GM21825 (cell line): ENCODE results near the gene PCSK6.
"Not testable (repeated sequence)": the region's sequence is repeated elsewhere in the genome, so short reads cannot be mapped to it uniquely, and the experiment has no call there.

Experiments used
- ATAC-seq: cut with Tn5 transposase; IDR thresholded peaks from one replicate; pipeline ENCODE4 v1.9.1; 2021; ENCODE audit warnings: mild to moderate bottlenecking, moderate library complexity; ENCODE audit not compliant: unreplicated experiment

PCSK6 gene

DNA sequence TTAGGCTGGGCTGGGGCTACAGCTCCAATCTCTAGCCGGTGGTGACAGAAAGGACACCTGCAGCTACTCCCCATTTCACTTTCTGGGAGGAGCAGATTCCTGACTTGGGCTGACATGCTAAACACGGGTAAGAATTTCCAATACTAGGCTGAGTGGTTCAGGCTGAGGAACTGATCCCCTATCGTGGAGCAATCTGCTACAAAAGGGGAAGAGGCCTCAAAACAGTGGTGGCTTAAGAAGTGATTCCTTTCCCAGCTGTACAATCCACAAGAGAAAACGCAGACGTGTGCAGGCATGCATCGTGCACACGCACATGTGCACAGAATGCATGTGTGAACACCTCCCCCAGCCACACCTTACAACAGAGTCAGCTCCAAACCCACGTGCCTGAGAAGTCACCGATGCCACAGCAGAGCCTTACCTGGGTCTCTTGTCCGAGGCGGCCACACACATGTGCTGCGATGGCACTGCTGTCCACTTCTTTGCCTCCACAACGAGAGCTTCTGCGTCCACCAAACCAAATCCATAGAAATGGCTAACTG, 107.8 kb downstream of the PCSK6 start:
- ATAC-seq = no peak

DNA sequence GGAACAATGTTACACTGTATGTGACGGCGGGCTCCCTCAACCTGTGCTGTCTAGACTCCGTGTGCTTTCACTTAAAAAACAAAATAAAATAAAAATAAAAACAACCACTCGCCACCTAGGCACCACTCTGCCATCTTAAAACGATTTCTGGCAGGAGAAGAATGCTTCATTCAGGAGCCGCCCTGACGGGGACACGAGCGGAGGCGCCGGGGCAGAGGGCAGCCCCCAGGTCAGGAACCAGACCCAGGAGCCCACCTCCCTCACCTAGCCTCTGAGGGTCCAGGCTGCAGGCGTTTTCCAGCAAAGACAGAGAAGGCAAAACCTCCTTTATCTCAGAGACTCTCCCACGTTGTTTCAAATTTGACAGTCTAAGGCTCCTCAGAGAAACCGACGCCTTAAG, 109.4 kb downstream of the PCSK6 start:
- ATAC-seq = no peak

DNA sequence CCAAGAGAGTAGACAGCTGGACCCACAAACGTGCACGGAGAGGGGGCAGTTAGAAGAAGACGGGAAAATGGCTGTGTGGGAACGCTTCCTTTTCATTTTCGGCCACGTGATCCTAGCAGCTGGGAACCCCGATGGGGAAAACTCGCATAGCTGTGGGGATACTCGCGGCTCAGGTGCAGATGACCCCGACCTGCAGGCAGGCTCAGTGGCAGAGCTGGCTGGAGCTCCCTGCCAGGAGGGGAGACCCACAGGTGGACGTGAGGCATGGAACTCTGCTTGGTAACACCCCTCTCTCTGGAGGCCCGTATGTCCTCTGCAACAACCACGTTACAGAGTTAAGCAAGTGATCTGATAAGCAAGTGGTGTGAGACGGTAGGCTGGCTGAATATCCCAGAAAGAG, 109.9 kb downstream of the PCSK6 start:
- no peak for ATAC-seq

DNA sequence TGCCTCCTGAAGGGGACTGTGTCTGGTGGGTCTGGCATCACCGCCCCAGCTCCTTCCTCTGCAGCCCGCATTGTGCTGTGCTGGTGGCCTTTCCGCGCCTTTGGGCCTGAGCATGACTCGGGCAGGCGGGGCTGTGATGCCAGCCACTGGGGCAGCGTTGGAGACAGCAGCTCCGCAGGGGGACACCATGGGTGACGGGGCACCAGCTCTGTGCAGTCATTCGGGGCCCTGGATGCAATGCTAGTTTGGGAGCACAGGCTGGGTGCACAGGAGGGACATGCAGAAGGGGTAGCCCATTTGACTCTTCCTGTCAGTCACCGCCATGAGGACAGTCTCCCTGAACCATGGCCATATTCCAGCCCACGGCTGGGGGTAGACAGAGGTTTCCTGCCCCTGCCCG, 110.6 kb downstream of the PCSK6 start:
- ATAC-seq = no peak

DNA sequence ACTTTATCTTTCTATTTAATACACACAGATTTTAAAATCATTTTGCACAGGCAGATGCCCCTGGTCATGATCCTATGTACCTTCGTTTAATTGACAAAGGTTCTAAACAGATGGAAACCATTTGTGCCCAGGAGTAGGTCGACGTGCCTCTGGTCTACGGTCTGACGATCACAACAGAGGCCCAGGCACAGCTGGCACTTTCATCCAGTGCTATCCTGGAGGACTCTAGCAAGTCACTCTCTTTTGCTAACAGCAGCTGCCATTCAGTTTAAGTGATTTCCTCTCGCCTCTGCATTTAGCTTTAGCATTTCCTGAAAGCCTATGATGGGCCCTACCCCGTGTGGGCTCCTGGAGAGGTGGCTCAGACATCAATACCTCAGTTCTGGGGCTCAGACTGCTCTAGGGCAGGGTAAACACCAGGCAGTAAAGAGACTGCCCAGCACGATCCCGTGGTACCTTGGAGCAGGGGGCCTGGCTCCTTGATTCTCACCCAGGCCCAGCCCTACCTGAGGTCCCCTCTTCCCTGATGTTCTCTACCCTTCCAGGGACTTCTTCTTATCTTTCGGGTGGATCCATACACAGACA, 111.2 kb downstream of the PCSK6 start:
- ATAC-seq = no peak

DNA sequence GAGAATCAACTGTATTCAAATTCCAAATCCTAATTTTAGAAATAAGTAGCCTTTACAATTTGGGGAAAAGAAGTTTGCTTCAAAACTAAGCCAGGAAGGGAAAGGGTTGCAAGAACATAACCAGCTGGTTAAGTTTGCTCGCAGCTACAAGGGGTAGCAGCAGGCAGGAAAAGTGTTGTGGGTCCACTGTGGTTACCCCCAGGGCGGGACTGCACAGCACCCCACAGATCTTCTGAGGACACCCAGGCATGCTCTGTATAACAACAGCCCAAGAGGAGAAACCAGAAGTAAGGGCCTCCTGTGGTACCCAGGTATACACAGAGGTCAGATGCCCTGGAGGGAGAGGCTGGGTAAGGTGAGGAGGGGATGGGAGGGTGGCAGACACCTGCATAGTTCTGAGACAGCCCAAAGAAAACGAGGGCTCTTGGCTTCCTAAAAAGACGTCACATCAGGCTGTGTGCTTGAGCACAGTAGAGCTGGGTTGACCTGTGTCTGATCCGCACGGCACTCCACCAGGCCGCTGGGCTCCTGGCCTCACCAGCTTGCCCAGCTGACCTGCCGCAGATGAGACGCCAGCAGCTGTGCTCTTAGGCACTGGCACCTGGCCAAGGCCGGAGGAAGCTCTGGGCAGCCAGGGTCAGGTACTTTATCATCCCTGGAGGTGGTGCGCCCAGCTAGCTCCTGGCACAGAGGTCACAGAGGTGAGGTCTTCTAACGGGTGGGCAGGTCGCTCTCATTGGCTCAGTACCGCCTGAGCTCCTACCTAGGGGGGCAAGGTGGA, 112.7 kb downstream of the PCSK6 start:
- ATAC-seq = no peak

DNA sequence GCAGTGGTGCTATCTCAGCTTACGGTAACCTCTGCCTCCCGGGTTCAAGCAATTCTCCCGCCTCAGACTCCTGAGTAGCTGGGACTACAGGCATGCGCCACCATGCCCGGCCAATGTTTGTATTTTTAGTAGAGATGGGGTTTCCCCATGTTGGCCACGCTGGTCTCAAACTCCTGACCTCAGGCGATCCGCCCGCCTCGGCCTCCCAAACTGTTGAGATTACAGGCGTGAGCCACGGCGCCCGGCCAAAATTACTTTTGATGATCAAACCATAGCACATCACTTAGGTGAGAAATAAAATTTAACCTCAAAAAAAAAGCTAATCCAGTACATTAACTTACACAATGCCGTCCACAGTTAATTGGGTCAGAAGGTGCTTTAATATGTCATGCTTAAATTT, 114.5 kb downstream of the PCSK6 start:
- not testable (repeated sequence) for ATAC-seq

DNA sequence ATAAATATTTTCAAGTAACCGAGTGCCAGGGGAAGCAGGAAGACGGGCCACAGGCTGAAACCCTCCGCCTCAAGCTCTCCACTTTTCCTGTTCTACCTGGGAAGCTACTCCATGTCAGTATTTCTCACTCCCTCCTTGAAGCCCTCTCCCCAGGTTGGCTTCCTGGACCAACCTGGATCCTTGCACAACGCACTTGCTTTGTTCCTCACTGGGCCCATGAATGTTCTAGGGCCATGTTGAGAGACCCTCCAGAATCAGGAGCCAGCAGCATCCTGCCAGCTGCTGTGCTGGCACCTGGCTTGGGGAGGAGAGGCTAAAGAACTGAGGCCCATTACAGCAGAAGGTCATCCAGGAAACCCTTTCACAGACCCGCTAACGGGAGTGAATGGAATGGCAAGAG, 115.2 kb downstream of the PCSK6 start:
- no peak for ATAC-seq

DNA sequence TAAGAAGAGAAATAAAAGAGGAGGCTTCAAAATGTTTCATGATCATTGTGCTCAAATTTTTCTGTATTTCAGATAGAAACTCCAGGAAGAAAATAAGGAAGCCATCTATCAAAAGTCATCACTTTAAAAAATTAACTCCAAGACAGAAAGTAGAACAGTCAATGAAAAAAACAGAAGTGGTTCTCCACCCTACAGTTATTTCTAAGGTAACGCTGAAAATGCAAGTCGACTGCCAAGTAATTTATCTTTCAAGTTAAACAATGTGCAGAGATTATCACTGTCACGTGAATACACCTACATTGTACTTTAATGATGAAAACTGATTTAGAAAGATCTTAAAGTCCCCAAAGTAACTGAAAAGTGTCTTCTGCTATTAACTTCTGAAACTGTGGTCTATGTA, 115.9 kb downstream of the PCSK6 start:
- ATAC-seq = no peak

DNA sequence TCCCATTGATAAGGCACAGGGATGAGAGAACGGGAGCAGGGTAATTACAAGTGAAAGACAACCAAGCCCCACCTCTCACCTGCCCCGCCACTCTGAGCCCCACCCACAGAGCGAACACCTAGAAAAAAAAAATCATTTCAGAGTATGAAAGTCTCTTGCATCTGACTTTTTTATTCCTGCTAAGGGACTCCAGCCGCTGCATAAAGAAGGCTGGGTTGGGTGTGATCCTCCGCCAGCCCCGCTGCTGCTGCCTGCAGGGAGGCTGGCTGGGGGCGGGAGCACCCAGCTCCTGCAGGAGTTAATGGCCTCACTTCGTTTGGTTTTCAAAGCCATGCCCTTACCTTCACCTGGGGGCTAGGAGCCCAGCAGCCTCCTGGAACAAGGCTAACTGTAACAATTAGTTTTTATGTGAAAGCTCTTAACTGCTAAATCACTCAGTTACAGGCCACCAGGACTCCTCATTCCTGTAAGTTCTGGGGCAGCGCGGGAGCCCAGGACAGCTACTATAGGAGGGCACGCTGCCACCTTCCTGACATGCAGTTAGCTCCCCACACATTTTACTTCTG, 116.5 kb downstream of the PCSK6 start:
- ATAC-seq = no peak

DNA sequence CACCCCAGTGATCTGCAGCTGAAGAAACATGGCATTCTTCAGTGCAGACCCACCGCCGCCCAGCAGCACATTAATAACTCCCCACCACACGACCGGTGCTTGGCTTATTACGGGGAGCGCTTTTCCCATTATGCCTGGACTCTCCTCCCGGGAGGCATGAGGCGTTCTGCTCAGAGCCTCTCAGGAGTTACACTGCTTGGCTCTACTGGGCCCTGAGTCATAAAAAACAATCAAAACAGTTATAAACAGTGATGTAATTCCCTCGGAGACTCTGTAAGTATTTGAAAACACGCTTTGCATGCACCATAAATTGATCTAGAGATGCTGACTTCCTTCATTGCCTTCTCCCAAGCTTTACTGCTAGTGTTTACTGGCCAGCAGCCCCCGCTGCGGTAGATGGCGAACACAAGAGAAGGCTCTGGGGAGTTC, 117.3 kb downstream of the PCSK6 start:
- ATAC-seq = no peak

DNA sequence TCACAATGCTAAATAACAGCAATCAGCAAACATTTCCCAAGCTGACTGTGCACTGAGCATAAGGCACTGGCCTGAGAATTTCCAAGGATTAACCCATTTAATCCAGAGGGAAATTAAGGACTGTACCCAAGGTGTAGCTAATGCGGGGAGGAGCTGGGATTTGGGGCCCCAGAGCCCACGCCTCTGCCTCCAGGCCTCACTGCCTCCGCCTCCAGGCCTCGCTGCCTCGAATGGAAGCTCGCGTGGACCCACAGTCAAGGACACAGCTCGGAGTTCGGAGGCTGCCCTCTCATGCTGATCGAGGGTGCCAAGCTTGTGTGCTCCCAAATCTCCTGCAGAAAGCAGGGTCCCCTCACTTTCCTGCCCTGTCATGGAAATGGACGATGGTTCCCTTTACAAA, 118.0 kb downstream of the PCSK6 start:
- ATAC-seq = no peak

DNA sequence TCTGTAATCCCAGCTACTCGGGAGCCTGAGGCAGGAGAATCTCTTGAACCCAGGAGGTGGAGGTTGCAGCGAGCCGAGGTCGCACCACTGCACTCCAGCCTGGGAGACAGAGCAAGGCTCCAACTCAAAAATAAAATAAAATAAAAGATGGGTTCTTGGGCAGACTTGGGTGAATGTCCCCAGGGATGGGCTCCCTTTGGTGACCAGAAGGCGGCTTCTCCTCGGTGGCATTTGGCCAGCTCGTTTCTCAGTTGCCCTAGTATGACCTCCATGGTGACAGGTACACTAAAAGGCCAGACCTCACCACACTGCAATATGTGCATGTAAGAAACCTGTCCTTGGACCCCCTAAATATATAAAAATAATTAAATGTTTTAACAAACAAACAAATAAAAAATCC, 118.4 kb downstream of the PCSK6 start:
- ATAC-seq = no peak

DNA sequence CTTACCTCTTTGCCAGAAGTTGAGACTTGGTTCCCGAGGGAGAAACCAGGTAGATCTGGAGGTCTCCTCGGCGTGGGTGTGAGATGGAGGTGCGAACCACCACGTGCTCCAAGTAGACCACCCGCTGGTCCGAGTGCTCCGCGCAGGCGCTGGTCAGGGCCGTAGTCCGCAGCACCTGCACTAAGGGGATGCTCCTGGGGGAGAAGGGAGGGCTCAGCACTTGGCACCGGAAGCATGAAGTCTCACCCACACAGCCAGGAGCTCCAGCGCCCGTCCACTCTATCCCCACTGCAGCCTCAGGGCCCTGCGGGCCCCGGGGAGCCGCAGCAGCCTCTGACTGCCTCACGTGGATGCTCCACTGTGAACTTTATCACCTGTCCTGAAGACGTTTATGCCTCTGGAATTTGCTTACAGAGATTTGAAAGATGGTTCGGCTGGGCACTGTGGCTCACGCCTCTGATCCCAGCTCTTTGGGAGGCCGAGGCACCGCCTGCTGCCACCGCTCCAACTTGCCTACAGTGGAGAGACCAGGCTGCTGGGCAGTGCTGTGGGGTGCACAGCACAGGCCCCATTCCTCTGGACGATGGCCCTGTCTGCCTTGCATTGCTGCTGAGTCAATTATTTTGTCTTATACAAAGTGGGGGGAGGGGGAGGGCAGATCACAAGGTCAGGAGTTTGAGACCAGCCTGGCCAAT, 119.0 kb downstream of the PCSK6 start:
- no peak for ATAC-seq

DNA sequence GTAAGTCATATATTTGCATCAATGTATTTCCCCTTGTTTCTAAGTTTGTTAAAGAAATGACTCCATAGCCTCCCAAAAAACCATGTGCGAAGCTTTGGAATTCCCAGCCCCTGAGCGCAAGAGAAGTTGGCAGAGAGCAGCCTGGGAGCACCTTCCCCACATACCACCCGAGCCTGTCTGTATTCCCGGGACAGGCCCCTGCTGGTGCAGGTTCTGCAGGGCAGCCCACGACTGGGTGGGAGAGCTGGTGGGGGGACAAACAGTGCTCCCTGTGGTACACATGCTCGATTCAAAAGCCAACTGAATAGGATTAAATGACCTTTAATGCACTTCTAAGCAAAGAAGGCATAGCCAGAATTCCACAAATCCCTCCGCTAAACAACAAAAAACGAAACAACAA, 119.8 kb downstream of the PCSK6 start:
- no peak for ATAC-seq

DNA sequence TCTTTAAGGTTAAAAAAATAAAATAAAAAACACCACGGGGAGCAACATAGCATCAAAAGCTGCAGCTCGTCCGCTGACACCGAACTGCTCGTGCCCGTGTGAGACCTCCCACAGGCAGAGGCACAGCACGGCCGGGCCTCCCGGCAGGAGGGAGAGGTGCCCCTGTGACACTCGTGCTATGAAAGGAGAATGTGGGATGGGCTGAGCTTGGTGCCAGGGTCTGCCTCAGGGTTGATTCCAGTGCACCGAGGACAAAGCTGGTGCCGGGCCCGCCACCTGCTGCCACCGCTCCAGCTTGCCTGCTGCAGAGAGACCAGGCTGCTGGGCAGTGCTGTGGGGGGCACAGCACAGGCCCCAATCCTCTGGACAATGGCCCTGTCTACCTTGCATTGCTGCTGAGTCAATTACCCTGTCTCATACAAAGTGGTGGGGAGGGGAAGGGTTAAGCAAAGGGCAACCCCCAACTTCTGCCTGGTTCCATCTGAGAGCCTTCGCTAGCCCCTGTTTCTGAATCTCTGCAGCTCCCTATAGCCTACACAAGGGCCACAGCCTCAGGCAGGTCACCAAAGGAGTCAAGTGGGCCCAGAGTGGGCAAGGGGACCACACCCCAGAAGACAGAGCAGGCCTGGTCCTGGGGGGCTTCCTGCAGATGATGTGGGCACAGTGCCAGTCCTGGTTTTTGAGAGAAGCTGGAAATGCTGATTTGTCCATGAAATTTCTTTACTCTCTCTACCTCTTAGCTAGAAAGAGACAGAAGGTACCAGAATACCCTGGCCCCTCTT, 120.5 kb downstream of the PCSK6 start:
- ATAC-seq = no peak

DNA sequence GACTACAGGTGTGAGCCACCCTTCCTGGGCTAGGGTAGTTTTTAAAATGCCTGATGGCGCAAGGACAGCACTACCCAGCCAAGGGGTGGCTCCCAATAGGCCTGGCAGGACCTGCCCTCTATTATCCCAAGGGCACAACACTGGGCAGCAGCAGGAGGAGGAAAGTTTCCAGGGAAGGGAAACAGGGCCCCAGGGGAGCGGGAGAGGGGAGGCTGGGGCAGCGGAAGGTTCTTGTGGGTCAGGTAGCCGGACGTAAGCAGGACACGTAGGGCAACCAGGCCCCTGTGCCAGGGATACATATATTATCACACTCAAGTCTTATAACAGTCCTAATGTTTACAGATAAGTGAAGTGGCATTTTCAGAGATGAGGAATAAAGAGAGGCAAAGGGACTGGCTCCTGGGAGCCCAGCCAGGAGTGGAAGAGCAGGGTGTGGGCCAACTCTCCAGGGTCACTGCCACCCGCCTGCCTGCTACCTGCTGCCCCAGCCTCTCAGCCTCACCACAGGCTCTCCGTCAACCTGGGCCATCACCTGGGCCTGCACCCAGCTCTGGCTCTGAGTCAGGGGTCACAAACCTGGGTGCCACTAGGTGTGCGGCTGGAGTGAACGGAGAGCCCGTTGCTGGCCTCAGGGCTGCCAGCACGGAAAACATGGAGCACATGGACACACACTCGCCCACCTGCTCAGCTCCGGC, 121.3 kb downstream of the PCSK6 start:
- no peak for ATAC-seq

DNA sequence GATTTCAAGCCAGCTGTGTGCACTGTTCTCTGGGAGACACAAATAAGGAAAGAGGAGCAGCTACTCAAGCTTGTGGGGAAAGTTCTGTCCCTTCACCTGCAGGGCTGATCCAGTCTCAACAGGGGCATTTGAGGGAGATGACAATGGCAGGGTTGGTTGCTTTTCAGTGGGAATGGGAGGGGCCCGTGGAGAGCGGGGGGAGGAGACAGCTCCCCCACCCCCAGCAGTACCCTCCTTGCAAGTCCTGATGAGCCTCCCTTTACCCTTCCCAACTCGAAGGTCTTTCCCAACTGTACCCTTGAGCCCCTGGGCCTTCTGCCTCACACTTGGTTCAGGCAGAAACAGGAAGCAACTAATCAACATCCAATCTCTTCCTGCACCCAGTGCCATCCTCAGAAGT, 122.7 kb downstream of the PCSK6 start:
- no peak for ATAC-seq

DNA sequence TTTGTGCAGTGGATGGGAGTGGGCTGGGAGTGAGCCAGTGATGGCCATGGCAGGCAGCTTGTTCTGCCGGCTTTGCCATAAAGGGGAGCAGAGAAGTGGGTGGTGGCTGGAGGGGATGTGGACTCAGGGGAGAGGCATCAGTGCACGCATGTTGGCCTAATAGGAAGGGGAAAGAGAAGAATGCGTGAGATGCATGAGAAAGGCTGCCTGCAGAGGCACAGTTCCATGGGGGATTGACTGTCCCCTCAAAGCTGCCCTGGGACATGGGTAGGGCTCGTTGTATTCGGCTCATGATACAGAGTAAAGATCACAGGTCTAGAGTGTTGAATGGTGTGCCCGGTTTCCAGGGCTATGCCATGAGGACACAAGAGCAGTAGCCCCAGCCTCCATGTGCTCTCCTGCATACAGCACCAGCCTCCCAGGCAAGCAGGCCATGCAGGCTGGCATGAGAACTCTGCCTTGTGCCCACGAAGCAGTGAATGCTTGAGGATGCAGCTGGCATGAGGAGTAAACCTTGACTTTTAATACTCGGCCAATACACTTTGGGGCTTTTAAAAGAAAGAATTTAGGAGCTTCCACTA, 126.4 kb downstream of the PCSK6 start:
- ATAC-seq = no peak

DNA sequence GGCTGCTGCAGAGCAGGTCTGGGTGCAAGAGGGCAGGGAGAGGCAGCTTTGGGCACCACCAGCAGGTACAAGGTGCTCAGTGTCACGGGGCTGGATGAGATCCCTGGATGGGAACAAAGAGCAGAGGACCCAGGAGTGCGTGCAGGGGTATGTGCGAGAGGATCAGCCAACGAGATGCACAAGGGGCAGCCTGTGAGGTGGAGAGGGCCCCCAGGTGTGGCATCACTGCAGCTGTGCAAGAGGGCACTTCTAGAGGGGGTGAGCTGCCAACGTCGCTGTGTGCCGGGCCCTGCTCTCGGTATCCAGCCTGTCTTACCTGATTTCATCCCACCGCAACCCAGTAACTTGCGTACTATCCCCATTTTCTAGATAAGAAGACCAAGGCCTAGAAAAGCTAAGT, 127.1 kb downstream of the PCSK6 start:
- no peak for ATAC-seq
